ENCODE results near the gene LRPAP1.
"Not testable (repeated sequence)": the region's sequence is repeated elsewhere in the genome, so short reads cannot be mapped to it uniquely, and the experiment has no call there.

GRCh38 chr4:3558514-3558836 lies 26.3 kb upstream of the LRPAP1 start:
- not testable (repeated sequence) for TF ChIP-seq CTCF (IDR thresholded peaks at IDR 0.05; ENCODE audit: poor library complexity, severe bottlenecking); EZH2 (IDR thresholded peaks at IDR 0.05; ENCODE audit: borderline replicate concordance, insufficient read depth, low read length, poor library complexity, severe bottlenecking)
